BE2C (cell line): ENCODE results near the gene GET4.
"Not testable (repeated sequence)": the region's sequence is repeated elsewhere in the genome, so short reads cannot be mapped to it uniquely, and the experiment has no call there.

Source experiments
- DNase-seq: peaks from one replicate; pipeline ENCODE4 v3.0.0-alpha.2; 2020
- H3K27me3 ChIP-seq: fragments of 250-450 bp; sonication (Bioruptor Pico); 2 replicates; pipeline ENCODE4 v1.5.1; 2020; ENCODE audit warnings: mild to moderate bottlenecking
- H3K36me3 ChIP-seq: fragments of 250-450 bp; sonication (Bioruptor Pico); 2 replicates; pipeline ENCODE4 v1.5.1; 2020; ENCODE audit warnings: mild to moderate bottlenecking
- H3K4me1 ChIP-seq: fragments of 250-450 bp; sonication (Bioruptor Pico); 2 replicates; pipeline ENCODE4 v1.5.1; 2020
- H3K4me3 ChIP-seq: 2 replicates; pipeline ENCODE4 v1.5.1; 2011; ENCODE audit warnings: low read depth, low read length
- H3K9me3 ChIP-seq: fragments of 250-450 bp; sonication (Bioruptor Pico); 2 replicates; pipeline ENCODE4 v1.5.1; 2020
- CTCF ChIP-seq: IDR thresholded peaks from 2 replicates; pipeline ENCODE4 v1.5.1; 2012; ENCODE audit warnings: mild to moderate bottlenecking, low read depth, low read length

GET4 gene

GRCh38 chr7:871900-872537, 4.3 kb upstream of the GET4 start:
- no peak for DNase-seq

GRCh38 chr7:872685-873084, 3.7 kb upstream of the GET4 start:
- not testable (repeated sequence) for H3K4me3 ChIP-seq, H3K9me3 ChIP-seq, H3K27me3 ChIP-seq, DNase-seq, H3K4me1 ChIP-seq
- peaks cover 44% of the 10 kb centered on the region for H3K36me3 ChIP-seq

More at GRCh38 chr7:871900-872537, 4.3 kb upstream of the GET4 start:
- TF ChIP-seq CTCF: no peak
- no peaks in the 10 kb centered on the region for H3K27me3 ChIP-seq
- no peak overlapping the region for H3K4me3 ChIP-seq
- H3K4me1 ChIP-seq: peaks cover 5% of the 10 kb centered on the region
- peaks cover 51% of the 10 kb centered on the region for H3K36me3 ChIP-seq
- H3K9me3 ChIP-seq: no peaks in the 10 kb centered on the region

- peak; percentile 95 for TF ChIP-seq CTCF
- Histone ChIP-seq H3K4me1 (peaks cover 5% of the 10 kb centered on the region), H3K36me3 (peaks cover 39% of the 10 kb centered on the region), H3K27me3 (no peaks in the 10 kb centered on the region), H3K9me3 (no peaks in the 10 kb centered on the region), H3K4me3 (no peak overlapping the region)
- peak; percentile 81 for DNase-seq
These were observed 2.9 kb upstream of the GET4 start for GRCh38 chr7:873367-874002.

GRCh38 chr7:874031-874749, 2.2 kb upstream of the GET4 start:
- Histone ChIP-seq H3K27me3 (no peaks in the 10 kb centered on the region), H3K4me1 (peaks cover 5% of the 10 kb centered on the region), H3K9me3 (no peaks in the 10 kb centered on the region), H3K36me3 (peaks cover 41% of the 10 kb centered on the region), H3K4me3 (no peak overlapping the region)
- no peak for TF ChIP-seq CTCF
- DNase-seq: no peak

- Histone ChIP-seq H3K9me3 (no peaks in the 10 kb centered on the region), H3K27me3 (no peaks in the 10 kb centered on the region), H3K4me1 (peaks cover 5% of the 10 kb centered on the region), H3K4me3 (no peak overlapping the region), H3K36me3 (peaks cover 45% of the 10 kb centered on the region)
- TF ChIP-seq CTCF: no peak
- DNase-seq: no peak
These were observed 1.3 kb upstream of the GET4 start for GRCh38 chr7:875051-875450.

GRCh38 chr7:875476-876076, 778 bp upstream of the GET4 start:
- Histone ChIP-seq H3K4me1 (peaks cover 5% of the 10 kb centered on the region), H3K36me3 (peaks cover 47% of the 10 kb centered on the region), H3K9me3 (no peaks in the 10 kb centered on the region), H3K4me3 (no peak overlapping the region; the same call in 1 of the 2 replicates), H3K27me3 (no peaks in the 10 kb centered on the region)
- no peak for DNase-seq
- no peak for TF ChIP-seq CTCF
